ENCODE results near the gene OPRL1.

The OPRL1 gene

DNA sequence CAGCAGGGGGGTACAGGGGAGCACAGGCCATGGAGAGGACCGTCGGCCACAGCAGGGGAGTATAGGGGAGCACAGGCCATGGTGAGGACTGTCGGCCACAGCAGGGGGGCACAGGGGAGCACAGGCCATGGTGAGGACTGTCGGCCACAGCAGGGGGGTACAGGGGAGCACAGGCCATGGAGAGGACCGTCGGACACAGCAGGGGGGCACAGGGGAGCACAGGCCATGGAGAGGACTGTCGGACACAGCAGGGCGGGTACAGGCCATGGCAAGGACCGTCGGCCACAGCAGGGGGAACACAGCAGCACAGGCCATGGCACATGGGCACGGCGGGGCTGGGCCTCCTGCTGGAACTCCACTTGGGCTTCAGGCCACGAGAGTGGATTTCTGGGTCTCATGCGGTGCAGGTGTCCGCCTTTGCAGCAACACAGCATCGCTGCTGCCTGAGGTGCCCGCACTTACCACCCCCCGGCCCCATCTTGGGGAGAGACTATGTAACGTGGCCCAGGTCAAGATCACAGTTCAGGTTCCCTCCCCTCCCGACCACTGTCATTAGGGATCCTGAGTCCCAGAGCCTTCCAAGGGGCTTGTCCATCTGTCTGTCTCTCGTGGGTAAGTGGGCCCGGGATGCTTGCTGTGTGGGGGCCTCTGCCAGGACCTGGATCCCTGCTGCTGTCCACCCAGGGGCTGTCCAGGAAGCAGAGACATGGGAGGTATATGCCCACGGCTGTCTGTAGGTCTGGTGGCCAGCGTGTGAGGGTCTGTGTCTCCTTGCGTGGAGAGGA is 25.0 kb downstream of the OPRL1 start:
- no peak for DNase-seq (ENCODE audit: low spot score)

DNA sequence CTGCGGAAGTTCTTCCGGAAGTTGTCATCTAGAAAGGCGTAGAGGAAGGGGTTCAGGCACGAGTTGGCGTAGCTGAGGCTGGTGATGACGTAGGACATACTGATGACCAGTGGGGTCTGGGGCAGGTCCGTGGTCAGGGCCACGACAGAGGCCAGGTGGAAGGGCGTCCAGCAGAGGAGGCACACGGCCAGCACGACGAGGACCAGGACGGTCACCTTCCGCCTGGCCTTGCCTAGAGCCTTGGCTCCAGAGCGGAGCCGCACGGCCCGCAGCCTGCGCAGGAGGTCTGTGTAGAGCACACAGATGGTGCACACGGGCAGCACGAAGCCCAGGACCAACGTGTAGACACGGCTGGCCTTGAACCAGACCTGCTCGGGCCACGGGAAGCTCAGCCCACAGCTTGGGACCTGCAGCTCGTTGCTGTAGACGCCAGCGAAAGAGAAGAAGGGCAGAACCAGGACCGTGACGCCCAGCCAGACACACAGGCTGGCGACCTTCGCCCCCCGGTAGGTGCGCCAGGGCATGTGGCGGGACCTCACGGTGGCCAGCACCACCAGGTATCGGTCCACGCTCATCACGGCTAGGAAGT is 26.1 kb downstream of the OPRL1 start:
- no peak for DNase-seq (ENCODE audit: low spot score)

DNA sequence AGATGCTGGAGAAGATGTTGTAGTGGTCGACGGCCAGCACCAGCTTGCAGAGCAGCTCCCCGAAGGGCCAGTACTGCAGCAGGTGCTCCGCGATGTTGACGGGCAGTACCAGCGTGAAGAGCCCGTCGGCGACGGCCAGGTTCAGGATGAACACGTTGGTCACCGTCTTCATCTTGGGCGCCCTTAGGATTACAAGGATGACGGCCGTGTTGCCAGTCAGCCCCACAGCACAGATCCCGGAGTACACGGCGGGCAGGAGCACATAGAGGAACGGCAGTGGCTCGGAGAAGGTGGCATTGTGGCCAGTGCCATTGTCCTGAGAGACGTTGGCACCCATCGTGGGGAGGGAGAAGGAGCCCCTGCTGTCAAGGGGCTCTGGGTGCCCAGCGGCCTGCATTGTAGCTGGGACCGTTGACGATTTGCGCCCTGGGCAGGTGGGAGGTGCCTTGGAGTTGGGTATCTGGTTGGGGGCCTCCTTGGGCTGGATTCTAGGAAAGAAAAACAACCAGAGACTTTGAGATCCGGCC is 26.6 kb downstream of the OPRL1 start:
- no peak for DNase-seq (ENCODE audit: low spot score)

DNA sequence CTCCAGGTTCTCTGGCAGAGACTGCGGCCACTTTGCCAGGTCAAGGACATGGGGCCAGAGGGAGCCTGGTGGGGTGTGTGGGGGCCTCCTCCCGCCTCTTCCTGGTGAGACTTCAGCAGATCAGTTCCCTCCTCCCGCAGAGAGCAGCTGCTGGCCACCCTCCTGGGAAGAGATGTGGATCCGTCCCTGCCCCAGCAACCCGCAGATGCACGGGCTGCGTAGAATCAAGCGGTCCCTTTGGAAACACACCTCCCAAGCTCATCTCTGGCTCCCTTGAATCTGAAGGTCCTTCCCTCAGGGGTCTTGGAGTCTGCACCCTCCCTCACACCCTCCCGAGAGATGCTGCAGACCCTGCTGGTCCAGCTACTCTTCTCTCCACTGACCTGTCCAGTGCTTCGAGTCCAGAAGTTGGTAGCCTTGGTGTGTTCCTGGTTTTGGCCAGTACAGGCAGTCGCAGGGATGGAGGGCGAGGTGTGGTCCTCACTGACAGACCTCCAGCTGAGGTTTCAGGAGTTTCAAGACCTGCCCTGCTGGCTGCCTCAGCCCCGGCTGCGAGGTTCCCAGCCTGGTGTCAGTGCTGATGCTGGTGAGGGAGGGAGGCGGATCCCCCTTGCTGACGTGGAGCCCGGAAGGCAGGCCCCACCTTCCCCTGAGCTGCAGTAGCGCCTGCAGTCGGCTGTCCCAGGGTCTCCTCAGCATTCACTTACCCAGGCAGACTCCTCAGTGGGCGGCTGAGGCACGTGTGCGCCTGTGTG is 27.3 kb downstream of the OPRL1 start, which contains the start of gene NPBWR2:
NPBWR2 (minus strand) TSS at position 585 of the 755 bp plus-strand sequence. CDS start 734 bp downstream, outside the sequence.
- no peak for DNase-seq (ENCODE audit: low spot score)

DNA sequence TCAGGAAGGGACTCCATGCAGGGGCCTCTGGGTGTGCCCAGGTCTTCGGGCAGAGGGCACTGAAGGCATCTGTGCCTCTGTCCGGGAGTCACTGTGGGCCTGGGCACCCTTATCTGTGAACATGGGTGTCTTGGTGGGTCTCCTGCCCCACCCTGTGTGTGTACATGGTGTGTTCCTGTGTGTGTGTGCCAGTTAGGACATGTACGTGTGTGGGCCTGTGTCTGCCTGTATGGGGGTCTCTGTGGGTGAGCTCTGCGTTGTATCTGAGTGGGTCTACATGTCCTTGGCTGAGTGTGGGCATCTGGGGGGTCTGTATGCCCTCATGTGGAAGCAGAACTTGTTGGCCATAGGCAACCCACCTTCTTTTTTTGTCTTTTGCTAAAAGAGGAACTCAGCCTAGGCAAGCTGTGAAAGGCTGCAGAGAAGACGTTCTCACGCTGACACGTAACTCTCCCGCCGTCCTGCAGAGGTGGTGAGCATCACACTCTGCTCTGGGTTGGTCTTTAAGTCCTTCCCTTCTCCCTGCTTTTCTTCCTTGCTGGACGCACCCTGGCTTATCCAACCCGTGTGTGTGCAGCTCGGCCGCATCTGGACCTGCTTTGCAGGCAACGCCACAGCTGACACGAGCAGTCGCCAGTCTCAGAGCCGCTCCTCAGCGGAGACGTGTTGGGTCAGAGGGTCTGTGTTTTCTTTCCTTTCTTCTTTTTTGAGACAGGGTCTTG is 28.0 kb downstream of the OPRL1 start:
- DNase-seq (ENCODE audit: low spot score) = no peak

DNA sequence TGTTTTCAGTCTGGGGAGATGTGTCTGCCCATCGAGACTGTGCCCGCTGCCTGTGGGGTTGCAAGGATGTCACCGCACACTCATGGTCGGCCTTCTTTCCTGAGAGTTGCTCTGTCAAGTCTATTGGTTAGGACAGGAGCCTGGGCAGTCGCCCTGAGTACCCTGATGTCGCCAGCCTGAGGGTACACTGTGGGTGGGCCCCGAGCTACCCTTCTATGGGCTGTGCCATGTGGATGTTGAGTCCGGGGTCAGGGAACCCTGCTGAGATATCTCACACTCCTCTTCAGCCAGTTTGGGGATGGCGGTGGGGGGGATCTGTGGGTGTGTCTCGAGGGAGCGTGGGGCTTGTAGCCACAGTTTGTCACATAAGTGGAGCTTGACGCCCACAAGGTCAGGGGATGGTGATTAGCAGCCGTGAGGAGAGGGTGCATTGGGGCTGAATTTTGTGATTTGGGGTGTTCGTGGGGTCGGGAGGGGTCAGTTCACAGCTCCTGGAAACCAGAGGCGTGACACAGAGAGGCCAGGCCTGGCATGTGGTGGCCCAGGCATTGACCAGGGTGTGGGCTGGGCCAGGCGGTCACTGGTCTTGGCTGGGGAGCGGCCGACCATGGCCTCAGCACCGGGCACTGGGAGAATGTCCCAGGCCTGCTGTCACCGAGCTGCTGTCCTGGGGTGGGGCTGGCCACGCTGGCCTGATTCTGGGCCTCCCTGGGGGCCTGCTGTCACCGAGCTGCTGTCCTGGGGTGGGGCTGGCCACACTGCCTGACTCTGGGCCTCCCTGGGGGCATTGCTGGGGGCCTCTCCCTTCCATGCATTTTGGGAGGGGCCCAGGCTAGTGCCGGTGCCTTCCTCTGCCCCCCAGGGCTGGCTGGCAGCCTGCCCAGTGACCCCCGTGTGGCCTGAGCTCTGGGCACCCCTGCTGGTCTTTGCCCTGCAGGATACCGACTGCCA is 29.1 kb downstream of the OPRL1 start:
- DNase-seq (ENCODE audit: low spot score) = no peak

DNA sequence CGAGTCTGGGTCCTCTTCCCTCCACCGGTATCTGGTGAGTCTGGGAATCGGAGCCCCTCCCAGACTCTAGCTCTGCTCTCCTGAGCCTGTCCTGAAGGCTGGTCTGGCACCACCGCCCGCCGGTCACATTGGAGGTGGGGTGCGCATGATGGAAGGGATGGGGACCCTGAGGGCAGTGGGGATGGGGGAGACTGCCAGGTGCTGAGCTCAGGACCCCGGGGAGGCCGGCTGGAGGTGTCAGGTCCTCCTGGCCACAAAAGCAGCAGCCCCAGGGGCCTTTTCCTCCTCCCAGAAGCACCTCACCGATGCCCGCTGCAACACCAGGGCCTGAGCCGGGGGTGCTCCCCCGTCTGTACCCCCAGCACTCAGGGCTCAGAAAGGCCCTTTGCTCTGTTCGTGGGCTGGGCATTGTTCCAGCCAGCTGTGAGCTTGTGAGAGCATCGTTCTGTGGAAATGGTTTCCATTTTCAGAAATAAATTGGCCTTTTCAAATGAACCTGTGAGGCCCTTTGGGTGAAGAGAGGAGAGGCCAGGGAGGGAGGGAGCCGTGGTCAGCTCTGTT is 30.0 kb downstream of the OPRL1 start:
- no peak for DNase-seq (ENCODE audit: low spot score)

DNA sequence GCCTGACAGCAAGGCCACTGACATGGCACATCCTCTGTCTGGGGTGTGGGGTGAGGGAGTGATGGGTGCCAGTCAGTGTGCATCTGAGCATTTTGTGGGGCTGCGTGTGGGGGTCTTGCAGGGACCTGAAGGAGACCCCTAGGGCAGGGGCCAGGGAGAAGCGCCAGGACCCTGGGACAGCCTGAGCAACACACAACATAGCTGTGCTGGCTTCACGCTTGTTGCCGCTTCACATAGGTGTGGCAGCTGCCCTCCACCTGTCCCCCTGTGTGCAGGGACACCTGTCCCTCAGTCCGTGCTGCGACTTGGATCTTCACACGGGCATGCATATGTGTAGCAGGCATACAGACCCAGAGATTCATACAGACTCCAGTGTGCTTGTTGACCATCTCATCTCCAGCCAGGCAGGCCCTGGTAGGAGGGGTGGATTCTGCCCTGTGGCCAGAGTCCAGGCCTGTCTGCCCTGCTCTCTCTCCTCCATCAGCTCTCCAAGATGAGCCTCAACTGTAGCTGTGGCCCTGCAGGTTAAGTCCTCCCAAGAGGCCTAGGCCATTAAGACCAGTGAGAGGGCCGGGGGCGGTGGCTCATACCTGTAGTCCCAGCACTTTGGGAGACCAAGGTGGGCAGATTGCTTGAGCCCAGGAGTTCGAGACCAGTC is 30.7 kb downstream of the OPRL1 start:
- DNase-seq (ENCODE audit: low spot score) = no peak

DNA sequence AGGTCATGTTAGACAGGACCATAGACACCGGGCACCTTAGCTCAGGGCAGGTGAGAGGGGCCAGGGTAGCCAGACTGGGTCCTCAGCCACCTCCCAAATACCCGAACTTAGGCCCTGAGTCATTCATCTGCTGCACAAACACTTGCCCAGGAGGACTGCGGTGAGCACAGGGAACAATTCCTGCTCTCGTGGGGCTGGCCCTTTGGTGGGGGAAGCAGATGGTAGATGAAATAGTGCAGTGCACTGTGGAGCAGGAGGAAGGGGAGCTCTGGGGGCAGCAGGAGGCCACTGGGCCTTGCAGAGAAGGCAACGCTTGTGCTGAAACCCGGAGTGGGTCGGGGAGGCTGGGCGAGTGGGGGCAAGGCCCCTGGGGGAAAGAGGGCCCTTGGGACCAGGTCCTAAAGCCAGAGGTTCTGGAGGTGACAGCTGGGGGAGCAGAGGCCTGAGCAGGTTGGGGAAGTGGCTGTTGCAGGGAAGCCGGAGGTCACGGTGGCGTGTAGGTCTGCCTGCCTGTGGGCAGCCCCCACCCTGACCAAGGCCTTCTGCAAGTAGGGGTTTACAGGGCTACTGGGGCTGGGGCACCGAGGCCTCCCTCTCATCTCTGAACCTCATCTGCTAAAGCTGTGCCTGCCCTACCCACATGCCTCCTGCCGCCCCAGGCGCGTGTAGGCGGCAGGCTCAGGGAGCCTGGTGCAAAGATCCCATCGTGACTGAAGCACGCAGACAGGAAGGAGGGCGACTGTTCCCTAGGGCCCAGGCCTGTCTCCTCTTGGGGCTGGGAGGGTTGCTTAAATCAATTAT is 32.2 kb downstream of the OPRL1 start:
- DNase-seq (ENCODE audit: low spot score) = no peak

DNA sequence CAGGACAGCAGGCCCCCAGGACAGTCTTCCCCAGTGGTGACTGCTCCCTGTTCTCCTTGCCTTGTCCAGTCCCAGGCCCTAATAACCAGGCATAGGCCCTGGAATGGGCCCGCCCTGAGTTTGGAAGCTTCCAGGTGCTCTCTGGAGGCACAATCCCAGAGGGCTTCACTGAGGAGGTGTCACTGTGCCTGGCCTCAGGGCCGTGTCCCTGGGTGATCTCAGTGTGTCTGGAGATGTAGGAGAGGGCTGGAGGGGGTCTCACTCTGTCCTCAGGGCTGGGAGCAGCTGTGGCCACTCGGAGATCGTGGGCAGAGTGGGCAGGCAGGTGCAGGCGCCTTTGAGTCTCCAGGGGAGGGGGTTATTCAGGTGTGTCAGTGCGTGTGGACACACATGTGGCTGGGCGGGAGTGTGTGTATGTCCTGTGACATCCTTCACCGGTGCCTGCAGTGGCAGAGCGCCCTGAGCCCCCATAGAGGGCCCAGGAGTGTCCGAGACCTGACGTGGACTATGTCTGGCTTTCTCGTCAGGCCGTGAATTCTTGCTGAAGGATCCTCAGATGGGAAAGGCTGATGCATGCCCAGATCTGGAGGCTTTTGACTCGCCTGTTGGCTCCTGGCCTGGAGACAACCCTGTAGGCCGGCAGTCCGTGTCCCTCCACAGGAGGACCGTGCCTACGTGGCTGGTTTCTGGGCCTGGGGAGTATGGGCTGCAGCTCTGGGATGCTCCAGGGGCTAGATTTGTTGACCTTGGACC is 33.0 kb downstream of the OPRL1 start:
- no peak for DNase-seq (ENCODE audit: low spot score)

DNA sequence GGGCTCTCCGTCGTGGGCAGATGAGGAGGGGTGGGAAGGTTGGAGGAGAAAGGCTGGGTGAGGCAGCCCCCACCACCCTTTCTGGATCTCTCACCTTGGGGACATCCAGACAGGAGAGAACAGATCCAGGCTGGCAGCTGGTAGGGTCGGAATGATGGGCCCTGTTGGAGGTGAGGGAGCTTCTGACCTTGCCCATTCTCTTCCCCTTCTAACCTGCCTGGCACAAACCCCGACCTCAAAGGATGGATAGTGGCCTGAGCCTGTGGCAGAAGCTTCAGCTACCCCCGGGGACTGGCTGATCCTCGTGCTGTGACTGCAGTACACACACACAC is 33.5 kb downstream of the OPRL1 start:
- DNase-seq (ENCODE audit: low spot score) = no peak

DNA sequence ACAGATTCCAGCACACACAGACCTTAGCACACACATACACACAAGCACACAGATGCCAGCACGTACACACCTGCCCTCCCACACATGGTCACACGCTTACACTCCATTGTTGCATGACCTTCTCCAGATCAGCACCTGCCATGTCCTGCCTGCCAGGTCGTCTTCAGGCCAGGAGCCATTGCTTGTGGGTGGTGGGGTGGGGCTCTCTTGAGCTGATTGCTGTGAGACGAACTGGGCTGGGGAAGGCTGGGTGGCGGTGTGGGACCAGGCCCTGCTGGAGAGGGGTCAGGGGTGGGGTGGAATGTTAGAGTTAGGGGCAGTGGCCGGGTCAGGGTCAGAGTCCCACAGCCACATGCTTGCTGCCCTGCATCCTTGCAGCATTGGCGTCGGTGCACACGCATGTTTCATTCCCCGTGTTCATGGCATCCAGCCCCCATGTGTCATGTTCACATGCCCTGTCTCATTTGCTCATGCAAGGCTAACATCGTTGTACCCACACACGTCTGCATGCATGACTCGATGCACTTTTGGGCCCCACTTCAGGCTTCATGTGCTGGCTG is 34.0 kb downstream of the OPRL1 start:
- no peak for DNase-seq (ENCODE audit: low spot score)

DNA sequence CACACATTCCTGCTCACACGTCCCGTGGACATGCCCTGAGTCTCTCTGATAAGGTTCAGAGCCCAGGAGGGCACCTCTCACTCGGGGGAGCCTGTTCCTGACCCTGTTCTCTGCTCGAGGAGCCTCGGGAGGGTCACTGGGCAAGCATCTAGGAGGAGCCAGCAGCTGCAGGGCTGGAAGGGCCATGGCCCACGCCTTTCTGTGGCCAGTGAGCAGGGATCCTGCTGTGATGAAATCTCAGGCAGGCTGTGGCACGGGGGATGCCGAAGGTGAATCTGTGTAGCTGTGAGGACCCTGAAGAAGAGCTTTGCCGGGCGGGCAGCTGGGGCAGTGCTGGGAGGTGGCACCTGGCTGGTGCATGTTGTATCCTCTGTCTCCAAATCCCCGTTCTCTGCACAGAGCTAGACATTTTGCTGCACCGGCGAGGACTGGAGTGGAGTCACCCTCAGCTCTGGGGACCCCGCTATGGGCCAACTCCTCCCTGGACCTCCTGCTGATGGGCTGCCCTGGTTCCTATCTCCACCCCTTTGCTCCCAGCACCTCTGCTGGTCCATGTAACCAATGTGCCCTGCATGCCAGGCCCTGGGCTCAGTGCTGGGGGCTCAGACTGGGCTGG is 34.6 kb downstream of the OPRL1 start:
- DNase-seq (ENCODE audit: low spot score) = no peak

DNA sequence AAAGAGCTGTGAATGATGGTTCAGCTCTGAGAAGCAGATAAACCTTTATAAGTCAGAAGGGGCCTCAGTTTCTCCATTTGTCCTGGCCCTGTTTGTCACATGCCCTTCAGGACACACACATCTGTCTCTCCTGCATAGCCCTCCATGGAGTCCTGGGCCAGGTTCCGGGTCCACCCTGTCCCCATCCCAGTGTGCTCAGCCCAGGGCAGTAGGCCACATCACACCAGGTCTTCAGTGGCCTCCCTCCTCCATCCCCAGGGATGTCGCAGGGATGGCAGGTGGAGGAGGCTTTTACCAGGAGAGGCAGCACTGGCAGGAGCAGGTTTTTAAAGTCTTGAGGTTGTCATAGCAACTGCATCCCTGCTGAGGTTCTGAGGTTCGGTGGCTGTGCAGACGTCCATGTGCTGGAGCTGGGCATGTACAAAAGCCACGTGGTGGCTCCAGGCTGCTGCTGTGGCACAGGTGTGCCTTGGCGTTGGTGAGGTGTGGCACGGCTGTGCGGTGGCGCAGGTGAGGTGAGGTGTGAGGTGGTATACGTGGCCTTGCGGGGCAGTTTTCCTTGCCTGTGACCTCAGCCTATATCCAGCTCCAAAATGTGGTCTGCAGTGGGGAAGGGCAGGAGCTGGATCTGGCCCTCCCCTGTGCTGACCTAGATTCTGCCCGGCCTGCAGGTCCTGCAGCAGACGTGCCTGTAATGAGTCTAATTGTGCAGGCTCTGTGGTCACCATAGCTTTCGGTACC is 35.5 kb downstream of the OPRL1 start:
- DNase-seq (ENCODE audit: low spot score) = no peak

DNA sequence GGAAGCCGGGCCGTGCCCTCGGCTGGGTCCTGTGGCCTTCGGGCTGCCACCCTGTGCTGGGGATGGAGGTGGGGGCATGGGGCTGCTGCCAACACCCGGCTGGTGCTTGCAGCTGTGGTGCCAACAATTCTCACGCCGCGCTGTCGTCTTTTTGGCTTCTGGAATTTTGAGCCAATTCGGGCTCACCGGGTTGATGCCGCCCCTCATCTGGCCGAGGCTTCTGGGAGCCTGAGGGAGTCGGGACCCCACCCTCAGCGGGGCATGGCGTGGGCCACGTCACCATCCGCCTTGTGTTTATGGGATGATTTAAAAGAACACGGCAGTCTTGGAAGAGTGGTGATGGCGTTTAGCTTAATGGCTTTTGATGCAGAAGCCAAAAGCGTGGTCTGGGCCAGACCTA is 36.1 kb downstream of the OPRL1 start:
- no peak for DNase-seq (ENCODE audit: low spot score)

DNA sequence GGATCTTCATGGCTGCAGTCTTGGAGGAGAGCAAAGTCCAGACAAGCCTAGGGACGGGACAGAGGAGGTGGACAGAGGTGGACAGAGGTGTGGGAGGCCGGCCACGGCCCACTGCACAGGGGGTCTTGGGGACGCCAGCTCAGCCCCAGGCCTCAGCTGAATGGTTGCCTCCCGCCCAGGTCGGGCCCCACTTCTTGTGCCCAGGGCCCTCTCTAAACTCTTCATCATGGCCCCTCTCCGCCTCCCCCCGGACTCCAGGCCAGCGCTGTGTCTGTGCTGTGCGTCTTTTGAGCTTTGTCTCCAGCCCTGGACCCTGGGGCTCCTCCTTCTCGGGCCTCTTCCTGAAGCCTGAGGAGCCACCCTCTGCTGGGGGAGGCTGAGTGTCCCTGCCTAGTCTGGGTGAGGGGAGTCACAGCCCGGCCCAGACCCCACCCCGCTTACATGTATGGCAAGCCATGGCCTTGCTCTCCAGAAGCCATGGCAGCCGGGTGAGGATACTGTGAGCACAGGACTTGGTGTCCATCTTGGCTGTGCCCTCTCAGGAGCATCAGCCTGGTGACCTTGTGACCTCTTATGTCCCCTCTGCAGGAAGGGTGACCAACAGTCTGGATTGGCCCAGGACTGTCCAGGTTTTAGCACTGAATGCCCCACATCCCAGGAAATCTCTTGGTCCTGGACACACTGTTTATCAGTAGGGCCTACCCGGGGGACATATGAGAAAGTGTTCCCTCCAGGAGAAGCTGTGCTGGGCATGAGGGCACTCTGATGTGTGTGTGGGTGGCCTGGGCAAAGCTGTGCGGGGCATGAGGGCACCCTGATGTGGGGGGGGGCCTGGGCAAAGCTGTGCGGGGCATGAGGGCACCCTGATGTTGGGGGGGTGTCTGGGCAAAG is 36.9 kb downstream of the OPRL1 start:
- no peak for DNase-seq (ENCODE audit: low spot score)
